Endothelial cell of hepatic sinusoid (primary cell): ENCODE results near the gene PUSL1.

ENCODE experiments used
- in situ Hi-C: cut with HindIII; loops from 2 replicates; pipeline ENCODE4 v1.10.0; 2017; ENCODE audit warnings: low sequenced_read_pairs

Gene PUSL1

DNA sequence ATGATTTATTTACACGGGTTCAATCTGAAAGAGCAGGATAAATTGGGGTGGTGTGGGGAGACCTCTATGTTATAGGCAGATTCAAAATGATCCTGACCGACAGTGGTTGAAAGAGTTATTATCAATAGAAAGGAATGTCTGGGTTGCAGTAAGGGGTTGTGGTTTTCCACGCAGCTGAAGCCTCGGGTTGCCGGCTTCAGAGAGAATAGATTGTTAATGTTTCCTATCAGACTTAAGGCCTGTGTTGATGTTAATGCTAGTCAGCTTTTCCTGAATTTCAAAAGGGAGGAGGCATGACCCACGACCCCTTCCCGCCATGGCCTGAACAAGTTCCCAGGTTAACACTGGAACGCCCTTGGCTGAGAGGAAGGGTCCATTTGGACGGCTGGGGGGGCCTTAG lies 32.6 kb upstream of the PUSL1 start:
- in situ Hi-C loops = loop anchor here (10.0 kb wide), 1 partner anchor 99 kb away; the partner anchor contains the start of gene AURKAIP1

DNA sequence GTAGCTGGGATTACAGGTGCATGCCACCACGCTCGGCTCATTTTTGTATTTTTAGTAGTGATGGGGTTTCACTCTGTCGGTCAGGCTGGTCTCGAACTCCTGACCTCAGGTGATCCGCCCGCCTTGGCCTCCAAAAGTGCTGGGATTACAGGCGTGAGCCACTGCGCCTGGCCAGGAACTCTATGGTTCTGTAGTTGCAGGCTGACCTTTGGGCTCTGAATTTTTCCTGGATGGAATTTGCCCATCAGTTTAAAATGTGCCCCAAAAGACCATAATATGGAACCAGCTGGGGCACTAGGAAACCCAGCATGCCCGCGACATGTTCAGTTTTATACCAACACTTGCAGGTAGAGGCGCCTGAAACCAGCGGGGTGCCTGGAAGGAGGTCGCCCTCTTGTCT lies 29.8 kb upstream of the PUSL1 start:
- in situ Hi-C loops = loop anchor here (10.0 kb wide), 1 partner anchor 96 kb away; the partner anchor contains the start of gene AURKAIP1

DNA sequence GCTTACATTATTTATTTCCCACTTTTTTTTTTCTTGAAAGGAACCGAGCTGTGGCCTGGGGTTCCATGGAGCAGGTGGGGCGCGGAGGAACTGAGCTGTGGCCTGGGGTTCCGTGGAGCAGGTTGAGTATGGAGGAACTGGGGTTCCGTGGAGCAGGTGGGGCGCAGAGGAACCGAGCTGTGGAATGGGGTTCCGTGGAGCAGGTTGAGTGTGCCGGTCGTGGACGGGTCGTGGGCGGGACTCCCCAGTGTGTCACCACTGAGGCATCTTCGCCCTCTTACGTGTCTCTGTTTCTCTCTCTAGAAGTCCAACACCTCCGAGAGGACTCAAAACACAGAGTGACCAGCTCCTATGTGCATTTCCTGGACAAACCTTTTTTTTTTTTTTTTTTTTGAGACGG lies 29.4 kb upstream of the PUSL1 start:
- in situ Hi-C loops = loop anchor here (10.0 kb wide), 1 partner anchor 96 kb away; the partner anchor contains the start of gene AURKAIP1

DNA sequence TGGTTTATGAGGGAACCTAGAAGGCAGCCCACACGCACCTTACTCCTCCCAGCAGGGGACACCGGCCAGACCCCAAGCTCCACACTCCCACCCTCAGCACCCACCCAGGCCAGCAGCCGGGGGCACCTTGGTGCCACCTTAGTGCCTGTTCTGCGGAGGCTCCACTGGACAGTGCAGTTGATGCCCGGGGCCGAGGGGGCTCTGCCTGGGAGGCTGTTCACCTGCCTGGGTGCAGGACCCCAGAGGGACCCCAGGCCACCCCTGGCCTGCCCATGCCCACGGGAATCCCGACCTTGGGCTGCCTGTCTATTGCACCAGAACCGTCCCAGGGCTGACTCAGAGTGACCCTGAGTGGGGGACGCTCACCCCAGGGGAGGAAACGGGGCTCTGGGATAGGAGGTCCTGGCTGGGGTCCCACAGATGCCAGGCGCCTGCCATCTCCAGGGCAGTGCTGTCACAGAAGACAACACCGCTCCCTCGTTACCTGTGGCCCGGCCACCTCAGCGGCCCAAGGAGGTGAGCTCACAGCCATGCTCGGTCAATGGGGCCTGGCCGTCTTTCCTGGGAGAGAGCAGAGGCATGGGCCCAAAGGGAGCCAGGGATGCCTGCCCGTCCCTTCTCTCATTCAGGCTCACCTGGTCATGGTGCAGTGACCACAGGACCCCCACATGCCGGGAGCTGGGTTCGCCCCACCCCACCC lies 27.5 kb upstream of the PUSL1 start:
- in situ Hi-C loops = no loop called here

DNA sequence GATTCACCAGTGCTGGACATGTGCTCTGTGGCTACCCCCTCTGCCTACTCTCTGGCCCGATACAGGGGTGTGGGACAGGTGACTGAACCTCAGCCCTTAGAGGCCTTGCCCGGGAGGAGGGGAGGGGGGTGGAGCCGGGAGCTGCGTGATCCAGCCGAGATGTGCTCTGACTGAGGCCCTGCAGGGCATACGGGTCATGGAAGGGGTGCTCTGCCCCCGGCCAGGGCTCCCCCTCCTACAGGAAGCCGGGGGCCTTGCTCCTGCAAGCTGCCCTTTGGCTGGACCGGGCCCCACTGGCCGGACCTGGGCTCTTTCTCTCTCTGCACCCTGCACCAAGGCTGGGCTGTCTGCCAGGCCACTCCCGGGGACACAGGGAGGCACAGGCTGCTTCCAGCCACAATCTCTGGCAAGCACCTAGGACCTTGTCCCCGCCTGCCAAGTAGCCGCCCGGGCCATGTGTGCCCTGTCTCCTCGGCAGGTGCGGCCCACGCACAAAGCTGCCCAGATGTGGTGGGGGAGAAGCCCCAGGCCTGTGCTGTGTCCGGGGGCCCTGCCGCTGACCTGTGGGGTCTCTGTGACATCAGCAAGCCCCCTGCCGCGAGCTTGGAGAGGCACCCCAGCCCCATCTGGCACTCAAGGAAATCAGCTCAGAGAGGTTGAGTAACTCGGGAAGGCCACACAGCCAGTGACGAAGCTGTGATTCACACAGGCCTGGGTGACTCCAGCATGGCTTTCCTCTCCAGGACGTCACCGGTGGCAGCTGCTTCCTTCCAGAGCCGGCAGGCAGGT lies 26.7 kb upstream of the PUSL1 start:
- in situ Hi-C loops = no loop called here

DNA sequence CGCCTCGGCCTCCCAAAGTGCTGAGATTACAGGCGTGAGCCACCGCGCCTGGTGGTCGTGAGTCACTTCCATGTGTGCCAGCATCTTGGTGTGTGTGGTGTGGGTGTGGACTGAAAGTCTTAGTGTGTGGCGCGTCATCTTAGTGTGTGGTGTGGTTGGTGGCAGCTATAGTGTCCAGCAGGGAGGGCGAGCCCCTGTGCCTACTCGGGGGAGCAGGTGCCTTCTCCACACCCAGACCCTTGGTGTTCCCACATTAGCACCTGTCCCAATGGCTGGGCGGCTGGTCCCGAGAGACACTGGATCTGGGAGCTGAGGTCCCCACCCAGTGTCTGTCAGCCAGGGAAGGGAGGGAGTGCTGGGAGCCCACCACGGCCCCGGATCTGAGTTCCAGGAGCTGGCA lies 25.4 kb upstream of the PUSL1 start:
- in situ Hi-C loops = no loop called here

DNA sequence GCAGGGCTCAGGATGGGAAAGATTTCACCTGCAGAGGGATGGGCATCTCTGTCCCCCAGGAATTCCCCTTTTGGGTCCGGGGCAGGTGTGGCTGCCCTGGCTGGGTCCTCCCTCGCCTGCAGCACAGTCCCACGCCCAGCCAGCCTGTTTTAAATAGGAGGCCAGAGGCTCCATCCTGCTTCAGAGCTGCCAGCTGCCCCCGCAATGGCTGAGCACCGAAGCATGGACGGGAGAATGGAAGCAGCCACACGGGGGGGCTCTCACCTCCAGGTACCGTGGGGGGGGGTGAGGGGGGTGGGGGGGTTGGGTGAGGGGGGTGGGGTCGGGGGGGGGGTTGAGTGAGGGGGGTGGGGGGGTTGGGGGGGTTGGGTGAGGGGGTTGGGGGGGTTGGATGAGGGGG lies 24.6 kb upstream of the PUSL1 start:
- in situ Hi-C loops = no loop called here

DNA sequence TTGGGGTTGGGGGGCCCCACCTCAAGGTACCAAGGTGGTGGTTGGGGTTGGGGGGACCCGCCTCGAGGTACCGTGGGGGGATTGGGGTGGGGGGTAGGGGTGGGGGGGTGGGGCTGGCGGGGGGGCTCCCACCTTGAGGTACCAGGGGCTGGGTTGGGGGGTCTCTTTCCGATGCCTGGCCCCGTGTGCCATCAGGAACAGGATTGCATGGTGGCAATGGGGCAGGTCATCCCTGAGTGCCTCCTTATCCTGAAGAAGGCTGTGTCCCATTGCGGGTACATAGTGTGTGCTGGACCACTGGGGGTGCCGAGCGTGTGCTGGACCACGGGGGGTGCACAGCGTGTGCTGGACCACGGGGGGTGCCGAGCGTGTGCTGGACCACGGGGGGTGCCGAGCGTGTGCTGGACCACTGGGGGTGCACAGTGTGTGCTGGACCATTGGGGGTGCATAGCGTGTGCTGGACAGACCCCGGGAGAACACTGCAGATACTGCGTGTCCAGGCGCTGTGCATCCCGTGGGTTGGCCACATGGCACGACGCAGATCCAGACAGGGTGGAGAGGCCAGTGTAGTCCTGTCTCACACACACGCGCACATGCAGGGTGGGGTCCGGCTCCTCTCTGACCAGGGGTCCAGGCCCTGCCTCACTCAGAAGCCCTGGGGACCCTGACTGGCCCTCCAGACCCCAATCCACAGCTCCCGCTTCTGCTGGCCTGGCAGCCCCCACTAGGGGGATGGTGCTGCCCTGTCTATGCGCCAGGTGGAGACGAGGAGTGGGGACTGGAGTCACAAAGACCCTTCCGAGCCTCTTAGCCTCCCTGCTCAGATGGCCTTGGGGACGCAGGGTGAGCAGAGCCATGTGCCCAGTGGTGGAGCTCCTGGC lies 23.9 kb upstream of the PUSL1 start:
- in situ Hi-C loops = no loop called here

DNA sequence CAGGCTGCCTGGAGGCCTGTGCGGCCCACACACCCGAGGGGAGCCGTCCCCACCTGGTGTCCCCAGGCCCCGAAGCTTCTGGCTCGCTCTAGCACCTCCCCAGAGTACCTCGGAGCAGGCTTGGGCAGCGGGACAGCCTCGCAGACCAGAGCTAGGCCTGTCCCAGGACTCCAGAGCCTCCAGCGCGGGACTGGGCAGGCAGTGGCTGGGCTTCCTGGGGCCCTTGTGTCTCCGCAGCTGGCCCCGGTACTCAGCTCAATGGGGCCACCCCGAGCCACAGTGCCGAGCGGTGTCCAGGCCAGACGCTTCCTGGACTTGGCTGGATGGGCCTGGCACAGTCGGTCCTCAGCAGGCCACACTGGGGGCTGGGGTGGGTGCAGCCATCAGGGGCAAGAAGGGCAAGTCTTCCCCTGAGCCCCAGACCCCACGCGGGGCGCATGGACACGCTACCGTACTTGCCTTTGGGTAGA lies 23.3 kb upstream of the PUSL1 start:
- in situ Hi-C loops = no loop called here

DNA sequence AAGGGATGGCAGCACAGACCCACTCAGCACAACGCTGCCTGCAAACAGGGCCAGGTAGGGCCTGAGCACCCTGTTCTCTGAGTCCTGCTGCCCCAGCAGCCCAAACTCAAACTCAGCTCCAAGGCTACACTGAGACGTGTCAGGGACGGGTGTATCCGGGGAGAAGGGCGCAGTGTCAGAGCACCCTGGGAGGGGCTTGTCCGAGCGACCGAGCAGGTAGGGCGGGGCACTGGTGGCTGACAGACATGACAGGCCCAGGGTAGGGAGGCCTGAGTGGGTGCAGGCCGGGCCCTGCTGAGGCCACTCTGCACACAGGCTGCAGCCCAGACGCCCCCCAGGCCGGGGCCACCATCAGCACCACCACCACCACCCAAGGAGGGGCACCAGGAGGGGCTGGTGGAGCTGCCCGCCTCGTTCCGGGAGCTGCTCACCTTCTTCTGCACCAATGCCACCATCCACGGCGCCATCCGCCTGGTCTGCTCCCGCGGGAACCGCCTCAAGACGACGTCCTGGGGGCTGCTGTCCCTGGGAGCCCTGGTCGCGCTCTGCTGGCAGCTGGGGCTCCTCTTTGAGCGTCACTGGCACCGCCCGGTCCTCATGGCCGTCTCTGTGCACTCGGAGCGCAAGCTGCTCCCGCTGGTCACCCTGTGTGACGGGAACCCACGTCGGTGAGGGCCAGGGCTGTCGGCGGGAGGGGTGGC lies 22.6 kb upstream of the PUSL1 start:
- in situ Hi-C loops = no loop called here

DNA sequence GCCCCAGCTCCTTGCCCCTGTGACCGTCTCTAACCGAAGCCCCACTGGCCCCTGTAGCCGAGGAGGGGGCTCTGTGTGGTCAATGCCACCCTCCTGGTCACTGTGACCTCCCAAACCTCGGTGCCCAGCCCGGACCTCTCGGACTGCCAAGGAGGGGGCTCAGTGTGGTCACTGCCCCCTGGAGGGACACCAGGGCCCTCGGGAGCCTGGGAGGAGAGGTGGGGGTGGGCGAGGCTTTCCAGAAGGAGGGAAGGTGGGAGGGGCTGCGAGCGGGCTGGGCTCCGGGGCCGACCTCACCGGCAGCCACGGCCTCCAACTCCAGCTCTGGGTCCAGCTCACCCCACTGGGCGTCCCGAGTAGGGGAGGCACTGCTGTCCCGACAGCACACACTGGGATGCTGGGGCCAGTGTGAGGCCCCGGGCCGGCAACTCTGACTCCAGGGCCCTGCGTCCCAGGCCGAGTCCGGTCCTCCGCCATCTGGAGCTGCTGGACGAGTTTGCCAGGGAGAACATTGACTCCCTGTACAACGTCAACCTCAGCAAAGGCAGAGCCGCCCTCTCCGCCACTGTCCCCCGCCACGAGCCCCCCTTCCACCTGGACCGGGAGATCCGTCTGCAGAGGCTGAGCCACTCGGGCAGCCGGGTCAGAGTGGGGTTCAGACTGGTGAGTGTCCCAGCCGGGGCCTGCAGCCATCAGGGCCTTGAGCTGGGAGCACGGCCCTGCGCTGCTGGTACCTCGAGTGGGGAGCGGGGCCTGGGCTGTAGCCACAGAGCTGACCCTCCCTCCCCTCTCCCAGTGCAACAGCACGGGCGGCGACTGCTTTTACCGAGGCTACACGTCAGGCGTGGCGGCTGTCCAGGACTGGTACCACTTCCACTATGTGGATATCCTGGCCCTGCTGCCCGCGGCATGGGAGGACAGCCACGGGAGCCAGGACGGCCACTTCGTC lies 21.8 kb upstream of the PUSL1 start:
- in situ Hi-C loops = no loop called here

DNA sequence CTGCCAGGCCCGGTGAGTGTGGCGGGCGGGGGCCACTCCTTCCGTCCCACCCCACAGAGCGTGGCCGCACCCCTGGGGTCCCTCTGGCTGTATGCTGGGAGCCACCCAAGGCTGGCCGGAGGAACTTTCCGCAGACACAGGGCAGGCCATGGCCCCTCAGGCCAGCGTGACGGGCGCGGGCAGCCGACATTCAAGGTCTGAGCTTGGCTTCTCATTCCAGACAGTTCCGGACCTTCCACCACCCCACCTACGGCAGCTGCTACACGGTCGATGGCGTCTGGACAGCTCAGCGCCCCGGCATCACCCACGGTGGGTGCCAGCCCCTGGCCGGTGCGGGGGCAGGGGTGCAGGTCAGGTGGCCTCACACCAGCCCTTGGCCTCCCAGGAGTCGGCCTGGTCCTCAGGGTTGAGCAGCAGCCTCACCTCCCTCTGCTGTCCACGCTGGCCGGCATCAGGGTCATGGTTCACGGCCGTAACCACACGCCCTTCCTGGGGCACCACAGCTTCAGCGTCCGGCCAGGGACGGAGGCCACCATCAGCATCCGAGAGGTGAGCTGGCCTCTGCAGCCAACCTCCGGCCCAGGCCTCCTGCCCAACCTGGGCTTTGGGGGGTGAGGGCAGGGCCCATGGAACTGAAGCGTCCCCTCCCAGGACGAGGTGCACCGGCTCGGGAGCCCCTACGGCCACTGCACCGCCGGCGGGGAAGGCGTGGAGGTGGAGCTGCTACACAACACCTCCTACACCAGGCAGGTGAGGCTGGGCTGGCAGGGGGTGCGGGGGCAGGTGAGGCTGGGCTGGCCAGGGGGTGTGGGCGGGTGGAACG lies 20.9 kb upstream of the PUSL1 start:
- in situ Hi-C loops = no loop called here

DNA sequence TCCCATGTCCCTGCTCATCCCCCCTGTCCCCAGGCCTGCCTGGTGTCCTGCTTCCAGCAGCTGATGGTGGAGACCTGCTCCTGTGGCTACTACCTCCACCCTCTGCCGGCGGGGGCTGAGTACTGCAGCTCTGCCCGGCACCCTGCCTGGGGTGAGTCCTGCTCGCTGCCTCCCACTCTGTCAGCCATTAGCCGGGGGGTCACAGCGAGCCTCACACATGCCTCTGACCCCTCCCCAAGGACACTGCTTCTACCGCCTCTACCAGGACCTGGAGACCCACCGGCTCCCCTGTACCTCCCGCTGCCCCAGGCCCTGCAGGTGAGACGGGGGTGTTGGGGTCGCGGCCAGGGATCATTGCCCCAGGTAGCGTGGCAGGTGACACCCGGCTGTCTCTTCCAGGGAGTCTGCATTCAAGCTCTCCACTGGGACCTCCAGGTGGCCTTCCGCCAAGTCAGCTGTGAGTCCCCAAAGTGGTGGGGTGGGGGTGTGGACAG lies 18.1 kb upstream of the PUSL1 start:
- in situ Hi-C loops = no loop called here

DNA sequence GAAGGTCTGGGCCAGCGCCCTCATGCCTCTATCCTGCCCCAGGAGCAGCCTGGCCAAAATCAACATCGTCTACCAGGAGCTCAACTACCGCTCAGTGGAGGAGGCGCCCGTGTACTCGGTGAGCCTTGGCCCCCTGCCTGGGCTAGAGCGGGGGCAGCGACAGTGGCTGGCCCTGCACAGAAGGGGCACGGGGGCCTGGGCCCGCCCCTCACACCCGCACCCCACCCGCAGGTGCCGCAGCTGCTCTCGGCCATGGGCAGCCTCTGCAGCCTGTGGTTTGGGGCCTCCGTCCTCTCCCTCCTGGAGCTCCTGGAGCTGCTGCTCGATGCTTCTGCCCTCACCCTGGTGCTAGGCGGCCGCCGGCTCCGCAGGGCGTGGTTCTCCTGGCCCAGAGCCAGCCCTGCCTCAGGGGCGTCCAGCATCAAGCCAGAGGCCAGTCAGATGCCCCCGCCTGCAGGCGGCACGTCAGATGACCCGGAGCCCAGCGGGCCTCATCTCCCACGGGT lies 17.3 kb upstream of the PUSL1 start:
- in situ Hi-C loops = no loop called here

DNA sequence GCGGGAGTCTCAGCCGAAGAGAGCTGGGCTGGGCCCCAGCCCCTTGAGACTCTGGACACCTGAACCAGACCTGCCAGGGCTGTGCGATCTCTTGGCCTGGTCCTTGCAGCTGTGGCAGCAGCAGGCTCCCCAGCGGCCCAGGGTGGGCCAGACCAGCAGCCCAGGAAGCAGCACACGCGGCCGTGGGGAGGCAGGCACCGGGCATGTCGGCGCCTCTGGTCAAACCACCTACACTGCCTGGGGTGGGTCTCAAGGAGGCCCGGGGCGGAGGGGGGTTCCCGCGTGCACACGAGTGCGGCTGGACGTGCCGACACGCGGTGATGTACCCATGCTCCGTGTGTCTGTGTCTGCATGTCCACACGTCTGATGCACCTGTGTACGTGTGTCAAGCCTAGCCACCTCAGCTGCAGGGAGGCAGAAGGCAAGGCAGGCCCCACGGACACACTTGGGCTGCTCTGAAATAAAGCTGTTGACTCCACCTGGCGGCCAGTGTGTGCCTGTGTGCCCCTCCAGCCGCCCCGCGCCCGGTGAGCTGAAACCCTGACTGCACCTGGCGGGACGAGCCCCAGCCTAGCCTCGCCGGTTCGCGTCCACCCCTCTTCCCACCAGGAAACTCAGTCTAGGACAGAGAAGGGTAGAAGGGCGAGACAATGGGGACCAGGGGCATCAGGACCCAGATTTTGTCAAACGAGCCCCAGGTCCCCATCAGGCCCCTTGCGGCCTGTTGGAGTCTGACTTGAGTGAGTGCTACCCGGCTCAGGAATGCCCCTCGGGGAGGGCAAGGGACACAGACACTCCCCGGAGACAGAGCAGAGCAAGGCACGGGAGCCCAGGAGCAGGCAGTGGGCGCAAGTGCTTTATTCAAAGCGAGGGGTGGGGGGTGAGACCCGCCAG lies 16.6 kb upstream of the PUSL1 start:
- in situ Hi-C loops = no loop called here

DNA sequence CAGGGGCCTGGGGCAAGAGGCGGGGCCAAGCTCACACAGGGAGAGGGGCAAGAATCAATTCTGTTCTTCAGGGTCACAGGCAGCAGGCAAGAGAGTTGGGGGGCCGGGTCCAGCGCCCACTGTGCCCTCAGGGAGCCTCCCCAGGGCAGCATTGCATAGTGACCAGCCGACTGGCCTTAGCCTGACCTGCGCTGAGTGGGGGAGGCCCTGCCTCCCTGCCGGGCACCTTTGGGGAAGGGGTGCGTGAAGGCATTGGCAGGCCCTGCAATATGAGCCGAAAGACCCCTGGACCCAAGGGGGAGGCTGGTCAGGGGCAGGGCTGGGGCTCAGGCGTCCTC lies 16.0 kb upstream of the PUSL1 start:
- in situ Hi-C loops = no loop called here

DNA sequence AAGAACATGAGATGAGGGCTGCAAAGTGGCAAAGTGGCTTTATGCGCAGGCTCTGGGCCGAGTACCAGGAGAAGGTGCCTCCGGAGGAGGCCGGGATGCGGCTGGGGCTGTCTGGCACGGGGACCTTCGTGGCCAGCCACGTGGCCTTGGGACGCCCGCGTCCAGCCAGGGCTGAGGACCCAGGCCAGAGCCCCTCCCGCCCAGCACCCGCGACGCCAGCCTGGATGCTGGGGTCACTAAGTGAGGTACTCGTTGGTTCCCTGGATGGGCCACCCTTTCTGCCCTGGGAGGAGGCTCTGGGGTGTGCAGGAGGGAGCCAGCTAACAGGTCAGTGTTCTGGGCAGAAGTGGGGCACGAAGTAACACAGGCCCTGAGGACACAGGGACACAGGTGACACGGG lies 15.5 kb upstream of the PUSL1 start:
- in situ Hi-C loops = no loop called here
